ENCODE results near the gene NT5DC3. TPM values are rescaled to one million over a fixed set of nuclear protein-coding genes. Genes with fewer than 3 reads are reported as not detected.

The NT5DC3 gene
- total and polyA plus RNA-seq, 9 of the 15 experiments (the other 6 are each of a cell fraction or from before 2014, with no cell fraction given), result 6.3 to 33.5 (median 24.5) TPM

GRCh38 chr12:103858953-103859601, 18.0 kb upstream of the NT5DC3 start (continued):
- TF ChIP-seq TCFL5 (CRISPR knock-in tag; conservative IDR thresholded peaks at IDR 0.05), result 0 out of 2 replicates have a peak, but pooled peaks have one; percentile 48
- TF ChIP-seq HOMEZ (CRISPR knock-in tag; IDR thresholded peaks at IDR 0.05), result peak; percentile 69; the same call in 1 of the 2 replicates
- TF ChIP-seq ZNF263 (CRISPR knock-in tag; IDR thresholded peaks at IDR 0.05; ENCODE audit: borderline replicate concordance), result no peak
- TF ChIP-seq PTTG1 (tag; IDR thresholded peaks at IDR 0.05; ENCODE audit: low read depth), result peak; percentile 83; the same call in 1 of the 2 replicates
- TF ChIP-seq HDAC1 (IDR thresholded peaks at IDR 0.05), result no peak
- TF ChIP-seq CREM (IDR thresholded peaks at IDR 0.05; ENCODE audit: low read depth), result peak; percentile 52; the same call in 1 of the 2 replicates
- TF ChIP-seq FOXJ2 (tag; IDR thresholded peaks at IDR 0.05), result peak; percentile 70; the same call in 1 of the 2 replicates
- TF ChIP-seq ZNF785 (CRISPR knock-in tag; IDR thresholded peaks at IDR 0.05), result no peak
- TF ChIP-seq POLR3G (IDR thresholded peaks at IDR 0.05; ENCODE audit: extremely low read depth, insufficient read length, insufficient replicate concordance), result no peak
- TF ChIP-seq RBM14 (IDR thresholded peaks at IDR 0.05; ENCODE audit: borderline replicate concordance, insufficient read depth, low read depth, low read length), result no peak
- no peak for TF ChIP-seq NFIX (CRISPR knock-in tag; IDR thresholded peaks at IDR 0.05; ENCODE audit: low read depth)
- peak; percentile 75 for TF ChIP-seq ZNF449 (CRISPR knock-in tag; IDR thresholded peaks at IDR 0.05)
- TF ChIP-seq ZNF589 (CRISPR knock-in tag; IDR thresholded peaks at IDR 0.05; ENCODE audit: low read depth), result peak; percentile 97
- TF ChIP-seq MAFG (tag; conservative IDR thresholded peaks at IDR 0.05), result peak; percentile 39
- TF ChIP-seq SRSF1 (IDR thresholded peaks at IDR 0.05; ENCODE audit: low read depth, low read length), result no peak
- peak; percentile 44 for TF ChIP-seq GABPA (tag; conservative IDR thresholded peaks at IDR 0.05; ENCODE audit: low read depth)
- TF ChIP-seq MXI1 (IDR thresholded peaks at IDR 0.05; ENCODE audit: low read depth, low read length), result no peak
- TF ChIP-seq ZNF76 (CRISPR knock-in tag; IDR thresholded peaks at IDR 0.05; ENCODE audit: borderline replicate concordance), result no peak
- peak; percentile 53 for TF ChIP-seq DDX20 (tag; IDR thresholded peaks at IDR 0.05; ENCODE audit: low read depth)
- no peak for TF ChIP-seq CTCFL (IDR thresholded peaks at IDR 0.05; ENCODE audit: borderline replicate concordance, insufficient read depth, low read depth, low read length, poor library complexity, severe bottlenecking)
- TF ChIP-seq E2F1 (CRISPR knock-in tag; IDR thresholded peaks at IDR 0.05), result no peak
